Measurements from ENCODE around the gene CNKSR2.

DNA sequence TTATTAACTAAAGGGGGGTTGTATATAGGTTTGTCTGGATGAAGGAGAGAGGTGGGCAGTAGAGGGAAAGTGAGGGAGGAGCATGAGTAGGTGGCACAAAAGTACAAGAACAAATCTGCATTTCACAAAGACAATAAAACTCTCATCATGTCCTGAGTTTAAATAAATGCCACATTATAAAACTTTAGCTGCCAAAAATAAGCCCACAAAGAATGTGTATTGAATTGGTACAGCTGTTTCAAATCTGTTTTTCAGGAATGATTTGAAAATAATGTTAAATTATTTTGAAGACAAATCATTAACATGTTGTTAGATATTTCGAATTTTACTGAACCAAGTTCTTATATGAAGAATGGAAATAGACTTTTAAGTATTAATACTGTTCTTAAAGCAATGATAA is 5.8 kb downstream of the CNKSR2 start:
- TF ChIP-seq, protein P1, sequence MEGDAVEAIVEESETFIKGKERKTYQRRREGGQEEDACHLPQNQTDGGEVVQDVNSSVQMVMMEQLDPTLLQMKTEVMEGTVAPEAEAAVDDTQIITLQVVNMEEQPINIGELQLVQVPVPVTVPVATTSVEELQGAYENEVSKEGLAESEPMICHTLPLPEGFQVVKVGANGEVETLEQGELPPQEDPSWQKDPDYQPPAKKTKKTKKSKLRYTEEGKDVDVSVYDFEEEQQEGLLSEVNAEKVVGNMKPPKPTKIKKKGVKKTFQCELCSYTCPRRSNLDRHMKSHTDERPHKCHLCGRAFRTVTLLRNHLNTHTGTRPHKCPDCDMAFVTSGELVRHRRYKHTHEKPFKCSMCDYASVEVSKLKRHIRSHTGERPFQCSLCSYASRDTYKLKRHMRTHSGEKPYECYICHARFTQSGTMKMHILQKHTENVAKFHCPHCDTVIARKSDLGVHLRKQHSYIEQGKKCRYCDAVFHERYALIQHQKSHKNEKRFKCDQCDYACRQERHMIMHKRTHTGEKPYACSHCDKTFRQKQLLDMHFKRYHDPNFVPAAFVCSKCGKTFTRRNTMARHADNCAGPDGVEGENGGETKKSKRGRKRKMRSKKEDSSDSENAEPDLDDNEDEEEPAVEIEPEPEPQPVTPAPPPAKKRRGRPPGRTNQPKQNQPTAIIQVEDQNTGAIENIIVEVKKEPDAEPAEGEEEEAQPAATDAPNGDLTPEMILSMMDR (IDR thresholded peaks at IDR 0.05), result no peak
- TF ChIP-seq EZH2phosphoT487 (IDR thresholded peaks at IDR 0.05), result no peak

All from neural progenitor cell (in vitro differentiated cells).